K562 (cell line): ENCODE data around the gene ANKDD1A.

Experiments used
- ATF1 ChIP-seq, 2 experiments: fragments of 450-650 bp in 1 of 2; IDR thresholded peaks; 2 replicates each; pipeline ENCODE4 v1.6.1; 2016; ENCODE audit warnings: missing compliant biosample characterization in 1 of 2, missing genetic modification characterization in 1 of 2
- BHLHE40 ChIP-seq: IDR thresholded peaks from 2 replicates; pipeline ENCODE4 v1.6.1; 2011; ENCODE audit warnings: low read length, improper control_type of control experiment
- ETV6 ChIP-seq, 3 experiments: fragments of 150-350 bp in 1 of 3; sonication (generic) in 1 of 3; formaldehyde crosslinking in 1 of 3; IDR thresholded peaks; 2 replicates each; pipeline versions ENCODE4 v1.6.1 to v1.8.0; 2014 to 2022; ENCODE audit warnings: borderline replicate concordance in 2 of 3, low read depth in 2 of 3, antibody characterized with exemption in 1 of 3, low read length in 1 of 3, mild to moderate bottlenecking in 1 of 3, missing genetic modification reagents in 1 of 3
- EZH2 ChIP-seq: IDR thresholded peaks from 2 replicates; pipeline ENCODE4 v1.6.1; 2012; ENCODE audit warnings: low read depth, mild to moderate bottlenecking, inconsistent platforms, low read length, borderline replicate concordance
- MAFG ChIP-seq: fragments of 450-650 bp; conservative IDR thresholded peaks from 2 replicates; pipeline ENCODE4 v1.6.1; 2016; ENCODE audit warnings: missing genetic modification characterization, missing compliant biosample characterization
- NBN ChIP-seq: fragments of 450-650 bp; IDR thresholded peaks from 2 replicates; pipeline ENCODE4 v1.6.1; 2016; ENCODE audit warnings: low read depth, mild to moderate bottlenecking
- RBM25 ChIP-seq: fragments of 200-400 bp; formaldehyde crosslinking; IDR thresholded peaks from 2 replicates; pipeline ENCODE4 v1.6.1; 2018; ENCODE audit warnings: low read length, low read depth, moderate library complexity; ENCODE audit not compliant: severe bottlenecking
- SIN3A ChIP-seq, 2 experiments: fragments of 150-350 bp in 1 of 2; IDR thresholded peaks; 2 replicates each; pipeline ENCODE4 v1.6.1; 2011 to 2016; ENCODE audit warnings: borderline replicate concordance in 2 of 2, low read depth in 2 of 2, low read length in 2 of 2, mild to moderate bottlenecking in 2 of 2, moderate library complexity in 2 of 2; ENCODE audit not compliant: control insufficient read depth in 1 of 2
- ZNF311 ChIP-seq: fragments of 250-450 bp; sonication (Bioruptor Pico); IDR thresholded peaks from 2 replicates; pipeline ENCODE4 v1.4.0; 2020; ENCODE audit warnings: mild to moderate bottlenecking, moderate library complexity
- TF ChIP-seq, protein P1 (sequence below), 3 experiments: IDR thresholded peaks in 2 of 3; conservative IDR thresholded peaks in 1 of 3; 2 replicates each; pipeline ENCODE4 v1.5.1; 2011 to 2012; ENCODE audit warnings: low read length in 3 of 3, mild to moderate bottlenecking in 3 of 3, control low read depth in 2 of 3, improper control_type of control experiment in 1 of 3, inconsistent platforms in 1 of 3, low read depth in 1 of 3, mixed read lengths in 1 of 3, moderate library complexity in 1 of 3; ENCODE audit not compliant: insufficient read depth in 2 of 3

DNA sequence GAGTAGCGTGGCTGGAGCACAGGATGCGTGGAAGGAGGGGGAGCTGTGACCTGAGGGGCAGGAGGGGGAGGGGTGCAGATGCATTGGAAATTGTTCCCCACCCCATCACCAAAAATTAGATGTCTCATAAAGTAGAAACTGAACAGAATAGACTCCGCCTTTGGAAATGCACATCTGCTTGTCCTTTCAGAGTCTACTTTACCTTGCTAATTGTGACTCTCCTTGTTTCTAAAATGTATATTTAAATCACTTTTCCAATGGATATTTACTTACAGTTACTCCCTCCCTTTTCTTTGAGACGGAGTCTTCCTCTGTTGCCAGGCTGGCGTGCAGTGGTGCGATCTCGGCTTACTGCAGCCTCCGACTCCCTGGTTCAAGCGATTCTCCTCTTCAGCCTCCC lies 47.4 kb downstream of the ANKDD1A start:
- no peak for TF ChIP-seq MAFG (tag)
- TF ChIP-seq NBN: no peak
- no peak for TF ChIP-seq EZH2
- no peak for TF ChIP-seq ZNF311 (CRISPR knock-in tag)
- no peak for TF ChIP-seq ATF1 (CRISPR knock-in tag; IDR thresholded peaks at IDR 0.05)
- TF ChIP-seq ATF1 (tag; IDR thresholded peaks at IDR 0.05): no peak
- TF ChIP-seq SIN3A (IDR thresholded peaks at IDR 0.05; ENCODE audit: borderline replicate concordance in 2 of 2, control insufficient read depth in 1 of 2, low read depth in 2 of 2, low read length in 2 of 2): no peak
- TF ChIP-seq, protein P1, sequence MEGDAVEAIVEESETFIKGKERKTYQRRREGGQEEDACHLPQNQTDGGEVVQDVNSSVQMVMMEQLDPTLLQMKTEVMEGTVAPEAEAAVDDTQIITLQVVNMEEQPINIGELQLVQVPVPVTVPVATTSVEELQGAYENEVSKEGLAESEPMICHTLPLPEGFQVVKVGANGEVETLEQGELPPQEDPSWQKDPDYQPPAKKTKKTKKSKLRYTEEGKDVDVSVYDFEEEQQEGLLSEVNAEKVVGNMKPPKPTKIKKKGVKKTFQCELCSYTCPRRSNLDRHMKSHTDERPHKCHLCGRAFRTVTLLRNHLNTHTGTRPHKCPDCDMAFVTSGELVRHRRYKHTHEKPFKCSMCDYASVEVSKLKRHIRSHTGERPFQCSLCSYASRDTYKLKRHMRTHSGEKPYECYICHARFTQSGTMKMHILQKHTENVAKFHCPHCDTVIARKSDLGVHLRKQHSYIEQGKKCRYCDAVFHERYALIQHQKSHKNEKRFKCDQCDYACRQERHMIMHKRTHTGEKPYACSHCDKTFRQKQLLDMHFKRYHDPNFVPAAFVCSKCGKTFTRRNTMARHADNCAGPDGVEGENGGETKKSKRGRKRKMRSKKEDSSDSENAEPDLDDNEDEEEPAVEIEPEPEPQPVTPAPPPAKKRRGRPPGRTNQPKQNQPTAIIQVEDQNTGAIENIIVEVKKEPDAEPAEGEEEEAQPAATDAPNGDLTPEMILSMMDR (IDR thresholded peaks at IDR 0.05 in 2 of 3, conservative IDR thresholded peaks at IDR 0.05 in 1 of 3; ENCODE audit: insufficient read depth in 2 of 3, low read depth in 1 of 3, low read length in 3 of 3): no peak
- no peak for TF ChIP-seq RBM25
- no peak for TF ChIP-seq BHLHE40
- TF ChIP-seq ETV6 (IDR thresholded peaks at IDR 0.05; ENCODE audit: borderline replicate concordance in 1 of 2, low read depth in 2 of 2, low read length in 1 of 2): no peak
- no peak for TF ChIP-seq ETV6 (CRISPR knock-in tag; IDR thresholded peaks at IDR 0.05; ENCODE audit: borderline replicate concordance)
